Fibroblast of lung (primary cell): ENCODE results near the gene MAPT. TPM values are rescaled to one million over a fixed set of nuclear protein-coding genes. Genes with fewer than 3 reads are reported as not detected.
A peak's percentile ranks its signal among the peaks of the same experiment; 100 is the strongest.

Experiments
- DNase-seq, 2 donors: peaks; one replicate each; pipeline versions ENCODE4 v3.0.0 to v3.0.0-alpha.2; 2010; ENCODE audit warnings: low read depth in 2 of 2
- H2AFZ ChIP-seq: 2 replicates; pipeline ENCODE4 v1.5.1; 2012; ENCODE audit warnings: low read length, control low read depth, inconsistent platforms
- H3K27ac ChIP-seq: 2 replicates; pipeline ENCODE4 v1.5.1; 2011; ENCODE audit warnings: low read length, control low read depth; ENCODE audit not compliant: insufficient read depth
- H3K27me3 ChIP-seq: 2 replicates; pipeline ENCODE4 v1.5.1; 2011; ENCODE audit warnings: mild to moderate bottlenecking, low read length; ENCODE audit not compliant: control insufficient read depth, insufficient read depth
- H3K36me3 ChIP-seq: 2 replicates; pipeline ENCODE4 v1.5.1; 2011; ENCODE audit warnings: low read length; ENCODE audit not compliant: control insufficient read depth, insufficient read depth
- H3K4me1 ChIP-seq: 2 replicates; pipeline ENCODE4 v1.5.1; 2011; ENCODE audit warnings: low read length; ENCODE audit not compliant: control insufficient read depth, insufficient read depth; ENCODE audit errors: extremely low read depth
- H3K4me2 ChIP-seq: 2 replicates; pipeline ENCODE4 v1.5.1; 2011; ENCODE audit warnings: low read length, control low read depth; ENCODE audit not compliant: insufficient read depth; ENCODE audit errors: extremely low read depth
- H3K4me3 ChIP-seq, 4 experiments: fragments of 200-600 bp in 1 of 4; sonication (generic) in 1 of 4; replicated peaks in 1 of 4; 2 replicates each; pipeline ENCODE4 v1.5.1; 2011 to 2016; ENCODE audit warnings: low read length in 4 of 4, low read depth in 3 of 4, mild to moderate bottlenecking in 3 of 4, control low read depth in 2 of 4, inconsistent platforms in 1 of 4, mixed read lengths in 1 of 4; ENCODE audit not compliant: insufficient read depth in 1 of 4; ENCODE audit errors: control extremely low read depth in 1 of 4
- H3K79me2 ChIP-seq: 2 replicates; pipeline ENCODE4 v1.5.1; 2012; ENCODE audit warnings: mild to moderate bottlenecking, low read length, inconsistent platforms; ENCODE audit not compliant: control insufficient read depth, insufficient read depth
- H3K9ac ChIP-seq: 2 replicates; pipeline ENCODE4 v1.5.1; 2011; ENCODE audit warnings: mild to moderate bottlenecking, low read length, control low read depth; ENCODE audit not compliant: insufficient read depth
- H3K9me3 ChIP-seq: 2 replicates; pipeline ENCODE4 v1.5.1; 2012; ENCODE audit warnings: low read depth, low read length; ENCODE audit not compliant: control insufficient read depth, insufficient read depth
- H4K20me1 ChIP-seq: 2 replicates; pipeline ENCODE4 v1.5.1; 2011; ENCODE audit warnings: low read length; ENCODE audit not compliant: control insufficient read depth, insufficient read depth; ENCODE audit errors: extremely low read depth
- CTCF ChIP-seq, 2 donors: IDR thresholded peaks in 1 of 2; conservative IDR thresholded peaks in 1 of 2; 1 replicate in 1 of 2; 2 replicates in 1 of 2; pipeline ENCODE4 v1.5.1; 2011 to 2012; ENCODE audit warnings: low read length in 2 of 2, control low read depth in 1 of 2, inconsistent platforms in 1 of 2, low read depth in 1 of 2, mild to moderate bottlenecking in 1 of 2
- EZH2 ChIP-seq: IDR thresholded peaks from 2 replicates; pipeline ENCODE4 v1.5.1; 2012; ENCODE audit warnings: low read length, control low read depth, mild to moderate bottlenecking; ENCODE audit errors: missing control alignments
- polyA plus RNA-seq, 2 donors: library from polyadenylated mRNA; depleted of rRNA in 1 of 2; stranded (reverse) in 1 of 2; unstranded in 1 of 2; fragments of >200 nt; gene quantifications; 2 replicates each; pipeline ENCODE4 v1.2.1, GENCODE V29; 2011 to 2012; ENCODE audit warnings: missing spikeins in 1 of 2
- total RNA-seq: library from RNA; depleted of rRNA; stranded (reverse); fragments of >200 nt; gene quantifications from 2 replicates; pipeline ENCODE4 v1.2.1, GENCODE V29; 2014

The MAPT gene
- total and polyA plus RNA-seq, 2 donors (not counting 1 experiment from before 2014, with no cell fraction given) = 0.09 to 0.50 TPM

GRCh38 chr17:45893725-45894021 is 681 bp upstream of the MAPT start:
- TF ChIP-seq EZH2 = no peak
- no peak for TF ChIP-seq CTCF (conservative IDR thresholded peaks at IDR 0.05 in 1 of 2, IDR thresholded peaks at IDR 0.05 in 1 of 2; ENCODE audit: low read depth in 1 of 2, low read length in 2 of 2)
- Histone ChIP-seq H3K27ac (no peak overlapping the region), H3K4me1 (no peaks in the 10 kb centered on the region), H3K4me2 (peak overlapping the region; percentile 51), H3K9ac (no peak overlapping the region), H3K36me3 (no peaks in the 10 kb centered on the region), H3K9me3 (no peaks in the 10 kb centered on the region), H3K79me2 (no peaks in the 10 kb centered on the region), H3K27me3 (peaks cover 23% of the 10 kb centered on the region), H4K20me1 (no peaks in the 10 kb centered on the region), H2AFZ (peak overlapping the region; percentile 48), H3K4me3 (peak overlapping the region in 2 of 4 experiments; percentile 39 to 63)
- DNase-seq = no peak

- Histone ChIP-seq H3K27ac (no peak overlapping the region), H3K79me2 (no peaks in the 10 kb centered on the region), H3K9me3 (no peaks in the 10 kb centered on the region), H3K36me3 (no peaks in the 10 kb centered on the region), H2AFZ (no peak overlapping the region), H4K20me1 (no peaks in the 10 kb centered on the region), H3K4me1 (no peaks in the 10 kb centered on the region), H3K4me2 (no peak overlapping the region), H3K4me3 (peak overlapping the region in 1 of 4 experiments; percentile 63), H3K9ac (no peak overlapping the region), H3K27me3 (peaks cover 25% of the 10 kb centered on the region)
- TF ChIP-seq EZH2 (peak; percentile 21), CTCF (conservative IDR thresholded peaks at IDR 0.05 in 1 of 2, IDR thresholded peaks at IDR 0.05 in 1 of 2; ENCODE audit: low read depth in 1 of 2, low read length in 2 of 2) (no peak)
- peak; percentile 6 to 17 for DNase-seq
Measured at GRCh38 chr17:45895304-45895968, 1.1 kb downstream of the MAPT start.

- no peak for DNase-seq
- no peak overlapping the region for H3K9ac ChIP-seq
- H3K27me3 ChIP-seq = peaks cover 25% of the 10 kb centered on the region
- no peaks in the 10 kb centered on the region for H4K20me1 ChIP-seq
- H3K4me1 ChIP-seq = no peaks in the 10 kb centered on the region
- no peak overlapping the region for H2AFZ ChIP-seq
- H3K4me2 ChIP-seq = no peak overlapping the region
- TF ChIP-seq EZH2 (peak; percentile 59), CTCF (conservative IDR thresholded peaks at IDR 0.05 in 1 of 2, IDR thresholded peaks at IDR 0.05 in 1 of 2; ENCODE audit: low read depth in 1 of 2, low read length in 2 of 2) (no peak)
- no peaks in the 10 kb centered on the region for H3K36me3 ChIP-seq
- no peaks in the 10 kb centered on the region for H3K9me3 ChIP-seq
- no peak overlapping the region for H3K4me3 ChIP-seq
- H3K79me2 ChIP-seq = no peaks in the 10 kb centered on the region
- no peak overlapping the region for H3K27ac ChIP-seq
Measured at GRCh38 chr17:45895969-45896785, 1.8 kb downstream of the MAPT start.
